ENCODE results near the gene RAP1GAP.

Gene RAP1GAP

GRCh38 chr1:21669258-21670058, at the start of gene RAP1GAP:
Gene RAP1GAP (minus strand): TSS chr1:21669357. CDS start chr1:21620032, 49,325 bp downstream.
- DNase-seq, result peak; percentile 90

DNA sequence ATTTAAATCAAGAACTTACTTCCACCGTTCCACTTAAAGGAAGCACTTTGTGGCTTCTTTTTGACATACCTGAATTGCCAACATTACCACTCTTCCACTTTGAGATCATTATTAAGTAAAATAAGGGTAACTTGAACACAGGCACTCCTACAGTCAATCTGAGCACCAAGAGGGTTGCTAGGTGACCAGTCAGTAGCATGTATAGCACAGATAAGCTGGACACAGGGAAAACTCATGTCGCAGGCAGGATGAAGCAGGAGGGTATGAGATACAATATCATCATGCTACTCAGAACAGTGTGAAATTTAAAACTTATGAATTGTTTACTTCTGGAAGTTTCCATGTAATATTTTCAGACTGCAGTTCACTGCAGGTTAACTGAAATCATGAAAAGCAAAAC, 47.0 kb upstream of the RAP1GAP start:
- DNase-seq, result peak; percentile 27

DNA sequence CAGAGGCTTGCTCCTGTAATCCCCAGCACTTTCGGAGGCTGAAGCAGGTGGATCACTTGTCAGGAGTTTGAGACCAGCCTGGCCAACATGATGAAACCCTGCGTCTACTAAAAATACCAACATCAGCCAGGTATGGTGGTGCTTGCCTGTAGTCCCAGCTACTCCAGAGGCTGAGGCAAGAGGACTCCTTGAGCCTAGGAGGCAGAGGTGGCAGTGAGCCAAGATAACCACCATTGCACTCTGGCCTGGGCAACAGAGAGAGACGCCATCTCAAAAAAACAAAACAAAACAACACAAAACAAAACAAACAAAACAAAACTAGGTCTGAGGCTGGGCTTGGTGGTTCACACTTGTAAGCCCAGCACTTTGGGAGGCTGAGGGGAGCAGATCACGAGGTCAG, 38.7 kb upstream of the RAP1GAP start:
- DNase-seq, result no peak

- DNase-seq, result no peak
Observed at GRCh38 chr1:21707086-21707840, 38.1 kb upstream of the RAP1GAP start.

DNA sequence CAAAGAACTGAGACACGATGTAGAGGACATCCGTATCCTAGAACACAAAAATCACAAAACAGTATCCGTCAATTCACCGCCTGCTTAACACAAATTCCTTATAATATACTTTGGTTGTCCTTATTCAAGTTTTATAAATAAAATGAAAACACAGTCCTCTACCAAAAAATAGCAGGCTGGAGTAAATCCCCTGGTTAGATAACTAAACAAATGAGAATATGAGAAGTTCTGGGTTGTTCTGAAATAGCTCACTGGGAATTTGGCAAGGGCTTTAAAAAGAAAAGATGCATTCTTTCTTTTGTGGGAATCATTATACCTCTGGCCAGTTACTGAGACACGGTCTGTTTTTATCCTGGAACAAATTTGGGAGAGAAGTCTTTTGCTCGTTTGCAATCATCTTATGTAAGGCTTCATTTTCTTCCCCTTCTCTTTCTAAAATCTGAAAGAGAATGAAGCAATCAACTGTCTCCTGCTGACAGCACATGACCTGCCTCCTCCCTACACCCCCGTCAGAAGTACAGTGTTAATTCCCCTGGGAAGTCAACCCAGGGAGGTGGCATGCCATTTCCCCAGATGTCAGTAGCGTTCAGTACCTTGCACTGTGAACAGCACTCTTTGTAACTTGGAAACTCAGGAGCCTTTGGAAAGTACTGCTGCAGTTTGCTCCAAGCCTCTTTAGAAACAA, 37.1 kb upstream of the RAP1GAP start:
- DNase-seq, result peak; percentile 46

DNA sequence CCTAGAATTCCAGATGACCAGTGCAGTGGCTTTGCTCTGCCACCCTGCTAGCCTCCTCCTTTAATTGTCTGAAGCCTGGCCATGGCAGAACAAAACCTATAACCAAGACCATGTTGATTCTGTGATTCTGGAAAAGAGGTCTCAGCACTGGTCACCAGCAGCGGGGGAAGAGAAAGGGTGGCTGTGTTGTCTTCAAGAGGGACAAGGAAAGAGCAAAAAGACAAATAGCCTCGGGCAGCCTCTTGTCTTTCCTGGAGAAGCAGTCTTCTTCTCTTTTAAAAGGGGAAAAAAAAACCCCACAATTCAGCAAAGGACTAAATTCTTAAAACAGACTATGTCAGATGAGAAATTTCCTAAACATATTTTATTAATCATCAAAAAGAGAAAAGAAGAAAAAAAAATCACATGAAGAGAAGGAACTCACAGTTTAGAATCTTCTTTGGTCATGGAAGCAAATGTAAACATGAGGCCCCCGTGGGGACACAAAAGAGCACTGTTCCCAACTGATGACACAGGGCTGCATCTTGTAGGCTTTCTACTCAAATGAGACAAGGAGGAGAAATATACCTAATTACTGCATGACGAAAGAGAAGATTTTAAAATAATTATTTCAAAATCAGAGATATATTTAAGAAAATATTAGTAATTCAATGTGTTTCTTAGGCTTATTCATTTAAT, 36.3 kb upstream of the RAP1GAP start:
- no peak for DNase-seq

DNA sequence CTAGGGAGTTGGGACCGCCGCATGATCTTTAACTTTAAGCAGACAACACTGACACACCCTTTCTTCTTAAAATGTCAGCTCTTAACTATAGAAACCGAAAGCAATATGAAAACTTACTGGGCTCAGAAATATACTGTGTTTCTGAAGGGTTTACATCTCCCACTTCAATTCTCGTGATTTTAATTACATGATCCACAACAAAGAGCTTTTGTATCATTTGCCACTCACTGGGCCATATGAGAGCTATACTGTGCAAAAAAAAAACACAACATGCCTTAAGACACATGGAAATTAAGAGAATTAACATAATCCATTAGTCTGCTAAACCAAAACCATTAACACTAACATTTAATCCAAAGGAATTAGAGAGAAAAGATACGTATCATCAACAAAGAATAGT, 35.0 kb upstream of the RAP1GAP start:
- no peak for DNase-seq

GRCh38 chr1:21703318-21703963, 34.3 kb upstream of the RAP1GAP start:
- peak; percentile 56 for DNase-seq

GRCh38 chr1:21702780-21703179, 33.6 kb upstream of the RAP1GAP start:
- no peak for DNase-seq

DNA sequence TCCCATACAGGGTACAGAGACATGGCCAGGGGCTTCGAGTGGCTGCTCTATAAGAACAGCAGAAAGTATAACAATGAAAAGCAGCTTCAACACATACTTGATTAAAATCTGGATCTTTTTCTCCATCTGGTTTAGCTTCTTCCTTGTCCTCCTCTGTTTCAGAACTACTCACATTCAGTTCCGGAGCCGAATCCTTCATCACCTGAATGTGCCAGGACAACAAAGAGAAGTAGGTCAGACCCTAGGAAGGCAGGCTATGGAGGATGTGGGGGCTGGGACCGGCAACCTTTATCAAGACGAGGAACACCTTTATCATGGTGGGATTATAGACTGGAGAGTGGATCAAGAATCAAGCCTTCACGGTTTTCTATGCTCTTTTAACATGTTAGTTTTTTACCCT, 32.2 kb upstream of the RAP1GAP start:
- DNase-seq, result no peak

GRCh38 chr1:21700094-21700493, 30.9 kb upstream of the RAP1GAP start:
- no peak for DNase-seq

DNA sequence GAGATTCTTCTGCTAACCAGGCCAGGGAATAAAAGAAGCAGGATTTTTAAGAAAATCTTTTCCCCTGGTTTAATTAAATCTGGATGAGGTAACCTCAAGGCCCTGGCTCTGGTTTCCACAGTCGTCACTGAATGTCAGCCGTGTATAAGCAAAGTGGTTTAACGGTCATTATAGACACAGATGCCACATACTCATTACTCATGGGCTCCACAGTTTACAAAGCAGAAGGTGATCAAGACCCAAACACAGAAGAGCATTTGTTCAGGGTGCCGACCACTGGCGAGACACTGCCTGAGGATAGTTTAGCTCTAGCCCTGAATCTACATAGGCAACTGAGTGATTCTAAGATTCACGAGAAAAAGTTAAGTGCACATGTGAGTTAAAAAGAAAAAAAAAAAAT, 27.8 kb upstream of the RAP1GAP start:
- no peak for DNase-seq

- DNase-seq, result no peak
Observed at GRCh38 chr1:21693732-21694131, 24.6 kb upstream of the RAP1GAP start.

GRCh38 chr1:21691739-21692138, 22.6 kb upstream of the RAP1GAP start:
- DNase-seq, result no peak

GRCh38 chr1:21689661-21690372, 20.7 kb upstream of the RAP1GAP start:
- no peak for DNase-seq

GRCh38 chr1:21687081-21687529, 17.9 kb upstream of the RAP1GAP start:
- DNase-seq, result peak; percentile 95

GRCh38 chr1:21685946-21686678, 17.0 kb upstream of the RAP1GAP start:
- peak; percentile 56 for DNase-seq

- no peak for DNase-seq
Observed at GRCh38 chr1:21681426-21681825, 12.3 kb upstream of the RAP1GAP start.

GRCh38 chr1:21680918-21681317, 11.8 kb upstream of the RAP1GAP start:
- DNase-seq, result no peak

DNA sequence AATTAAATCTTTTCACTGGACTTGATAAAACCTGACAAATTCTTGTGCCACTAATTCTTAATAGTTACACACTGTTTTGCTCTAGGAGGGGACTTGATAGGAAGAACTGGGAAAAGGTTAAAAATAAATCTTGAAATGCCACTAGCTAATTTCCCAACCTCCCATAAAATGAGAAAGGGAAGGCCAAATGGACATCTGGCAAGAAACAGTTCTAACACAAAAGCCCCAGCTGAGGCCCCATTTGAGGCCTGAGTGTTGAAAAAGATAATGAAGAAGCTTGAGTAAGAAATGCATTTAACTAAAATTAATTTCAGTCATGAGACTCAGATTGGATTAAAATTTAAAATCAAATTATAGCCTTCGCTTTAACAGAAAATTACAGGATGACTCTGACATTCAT, 11.2 kb upstream of the RAP1GAP start:
- no peak for DNase-seq

GRCh38 chr1:21677168-21677567, 8.0 kb upstream of the RAP1GAP start:
- no peak for DNase-seq
